GM18505 (cell line): ENCODE data around the gene NXNL1.
"Not testable (repeated sequence)": the region's sequence is repeated elsewhere in the genome, so short reads cannot be mapped to it uniquely, and the experiment has no call there.

Source experiments
- ATAC-seq: cut with Tn5 transposase; IDR thresholded peaks from one replicate; pipeline ENCODE4 v1.9.1; 2021; ENCODE audit not compliant: unreplicated experiment
- POLR2A ChIP-seq: IDR thresholded peaks from 4 replicates; pipeline ENCODE4 v1.6.1; 2011; ENCODE audit warnings: borderline replicate concordance; ENCODE audit not compliant: insufficient read depth, insufficient read length; ENCODE audit errors: extremely low read depth

NXNL1 gene

GRCh38 chr19:17479325-17479791, 18.6 kb upstream of the NXNL1 start:
- no peak for ATAC-seq
- TF ChIP-seq POLR2A = no peak

- no peak for ATAC-seq
- no peak for TF ChIP-seq POLR2A
Observed at GRCh38 chr19:17475541-17476115, 14.9 kb upstream of the NXNL1 start.

DNA sequence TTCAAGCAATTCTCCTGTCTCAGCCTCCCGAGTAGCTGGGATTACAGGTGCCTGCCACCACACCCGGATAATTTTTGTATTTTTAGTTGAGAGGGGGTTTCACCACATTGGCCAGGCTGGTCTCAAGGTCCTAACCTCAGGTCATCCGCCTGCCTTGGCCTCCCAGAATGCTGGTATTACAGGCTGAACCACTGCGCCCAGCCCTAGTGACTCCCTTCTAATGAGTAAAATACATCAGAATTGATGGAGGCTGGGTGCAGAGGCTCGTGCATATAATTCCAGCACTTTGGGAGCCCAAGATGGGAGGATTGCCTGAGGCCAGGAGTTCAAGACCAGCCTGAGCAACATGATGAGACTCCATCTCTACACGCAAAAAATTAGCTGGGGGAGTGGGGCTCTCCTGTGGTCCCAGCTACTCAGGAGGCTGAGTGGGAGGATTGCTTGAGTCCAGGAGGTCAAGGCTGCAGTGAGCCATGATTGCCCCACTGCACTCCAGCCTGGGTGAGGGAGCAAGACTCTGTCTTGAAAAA, 14.3 kb upstream of the NXNL1 start:
- ATAC-seq = not testable (repeated sequence)

DNA sequence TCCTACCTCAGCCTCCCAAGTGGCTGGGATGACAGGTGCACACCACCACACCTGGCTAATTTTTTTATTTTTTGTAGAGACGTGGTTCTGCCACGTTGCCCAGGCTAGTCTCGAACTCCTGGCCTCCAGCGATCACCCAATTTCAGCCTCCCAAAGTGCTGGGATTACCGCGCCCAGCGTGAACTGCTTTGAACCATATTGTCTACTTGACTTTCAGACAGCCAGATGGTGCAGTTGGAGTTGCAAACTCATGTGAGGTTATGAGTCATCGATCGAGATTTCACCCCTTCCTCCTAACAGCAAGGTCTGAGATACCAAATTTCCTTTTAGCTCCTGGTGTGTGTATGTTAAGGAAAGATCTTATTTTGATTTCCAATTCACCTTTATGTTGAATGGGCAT, 12.3 kb upstream of the NXNL1 start:
- no peak for TF ChIP-seq POLR2A
- ATAC-seq = no peak

GRCh38 chr19:17471410-17472125, 10.8 kb upstream of the NXNL1 start:
- ATAC-seq = no peak
- no peak for TF ChIP-seq POLR2A

- TF ChIP-seq POLR2A = no peak
- peak; percentile 62 for ATAC-seq
Observed at GRCh38 chr19:17470068-17470841, 9.5 kb upstream of the NXNL1 start, which contains the start of gene SLC27A1. TSS of gene SLC27A1 (plus strand) at chr19:17470524. CDS start at chr19:17470541, 17 bp downstream.

DNA sequence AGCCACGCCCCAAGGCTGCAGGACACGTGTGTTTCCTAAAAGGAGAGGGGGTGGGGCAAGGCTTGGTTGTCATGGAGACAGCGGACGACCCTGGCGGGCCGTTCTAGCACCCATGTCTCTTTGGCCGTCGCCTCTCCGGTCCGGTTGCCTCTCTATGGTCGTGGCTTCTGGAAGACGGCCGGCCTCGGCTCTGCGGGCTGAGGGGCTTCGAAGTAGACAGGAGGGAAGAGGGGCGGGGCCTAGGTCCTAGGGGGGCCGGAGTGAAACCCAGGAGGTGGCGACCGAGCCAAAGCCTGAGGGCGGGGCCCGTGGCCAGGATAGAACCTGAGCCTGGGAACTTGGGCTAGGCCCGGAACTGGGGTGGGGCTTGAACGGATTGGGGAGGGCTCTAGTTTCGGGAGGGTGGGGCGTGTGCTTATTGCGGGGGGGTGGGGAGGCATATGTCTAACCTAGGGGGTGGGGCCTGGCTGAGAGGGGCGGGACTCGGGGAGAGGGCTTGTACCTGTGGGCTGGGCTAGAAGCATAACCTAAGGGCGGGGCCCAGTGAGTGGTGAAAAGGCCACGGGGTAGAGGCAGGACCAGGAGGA, 8.8 kb upstream of the NXNL1 start:
- peak; percentile 4 for TF ChIP-seq POLR2A
- ATAC-seq = peak; percentile 44

DNA sequence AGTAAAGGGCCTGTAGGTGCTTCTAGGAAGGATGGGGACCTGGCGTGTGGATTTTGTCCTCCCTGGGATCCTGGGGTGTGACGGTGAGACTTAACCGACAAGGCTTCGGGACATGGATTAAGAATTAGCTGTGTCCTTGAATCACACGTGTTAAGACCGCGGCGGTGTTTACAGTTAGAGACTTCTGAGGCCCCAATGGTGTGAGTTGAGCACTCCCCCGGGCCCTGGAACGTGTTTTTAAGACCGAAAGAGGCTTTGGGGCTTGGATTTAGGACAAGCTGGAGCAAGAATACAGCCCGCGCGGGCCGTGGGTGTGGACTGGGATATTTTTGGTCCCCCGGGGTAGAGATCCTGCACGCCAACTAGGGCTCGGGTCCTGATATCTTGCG, 8.4 kb upstream of the NXNL1 start:
- ATAC-seq = no peak
- TF ChIP-seq POLR2A = no peak

DNA sequence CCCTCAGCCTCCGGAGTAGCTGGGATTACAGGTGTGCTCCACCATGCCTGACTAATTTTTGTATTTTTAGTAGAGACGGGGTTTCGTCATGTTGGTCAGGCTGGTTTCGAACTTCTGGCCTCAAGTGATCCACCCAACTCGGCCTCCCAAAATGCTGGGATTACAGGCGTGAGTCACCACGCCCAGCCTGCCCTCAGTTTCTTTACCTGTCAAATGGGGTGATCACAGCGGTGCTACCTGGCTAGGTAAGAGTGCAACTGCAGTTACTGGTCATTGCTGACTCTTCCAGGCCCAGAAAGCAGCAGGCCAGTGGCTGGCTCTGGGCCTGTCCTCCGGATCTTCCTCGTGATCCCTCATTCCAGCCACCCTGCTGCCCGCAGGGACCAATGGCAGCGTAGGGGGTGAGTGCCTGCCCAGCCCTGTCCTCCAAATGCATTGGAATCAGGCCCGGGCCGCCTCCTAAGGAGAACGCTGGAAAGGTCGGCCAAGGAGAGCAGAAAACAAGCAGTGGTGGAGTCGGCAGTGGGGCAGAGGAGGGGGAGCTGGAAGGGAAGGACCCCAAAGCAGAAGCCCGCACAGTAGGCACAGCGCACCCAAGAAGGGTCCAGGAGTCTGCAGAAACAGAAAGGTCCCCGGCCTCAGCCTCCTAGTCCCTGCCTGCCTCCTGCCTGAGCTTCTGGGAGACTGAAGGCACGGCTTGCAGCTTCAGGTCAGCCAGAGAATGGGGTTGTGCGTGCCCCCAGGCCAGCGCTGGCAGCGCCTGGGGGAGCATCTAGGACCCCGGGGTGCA, 7.8 kb upstream of the NXNL1 start:
- TF ChIP-seq POLR2A = no peak
- no peak for ATAC-seq

- no peak for ATAC-seq
- TF ChIP-seq POLR2A = no peak
Observed at GRCh38 chr19:17467471-17468301, 7.0 kb upstream of the NXNL1 start.

DNA sequence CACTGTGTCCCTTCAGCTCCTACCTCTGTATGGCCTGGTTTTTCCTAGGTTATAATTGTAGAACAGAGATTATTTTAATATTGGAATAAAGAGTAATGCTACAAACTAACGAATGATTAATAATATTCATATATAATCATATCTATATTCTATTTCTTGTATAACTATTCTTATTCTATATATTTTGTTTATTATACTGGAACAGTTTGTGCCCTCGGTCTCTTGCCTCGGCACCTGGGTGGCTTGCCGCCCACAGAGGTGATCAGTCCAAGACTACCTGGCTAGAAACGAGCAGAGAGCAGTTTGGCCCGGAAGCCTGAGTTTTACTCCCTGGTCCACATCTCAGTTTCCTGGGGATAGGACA, 5.7 kb upstream of the NXNL1 start:
- no peak for TF ChIP-seq POLR2A
- ATAC-seq = no peak

DNA sequence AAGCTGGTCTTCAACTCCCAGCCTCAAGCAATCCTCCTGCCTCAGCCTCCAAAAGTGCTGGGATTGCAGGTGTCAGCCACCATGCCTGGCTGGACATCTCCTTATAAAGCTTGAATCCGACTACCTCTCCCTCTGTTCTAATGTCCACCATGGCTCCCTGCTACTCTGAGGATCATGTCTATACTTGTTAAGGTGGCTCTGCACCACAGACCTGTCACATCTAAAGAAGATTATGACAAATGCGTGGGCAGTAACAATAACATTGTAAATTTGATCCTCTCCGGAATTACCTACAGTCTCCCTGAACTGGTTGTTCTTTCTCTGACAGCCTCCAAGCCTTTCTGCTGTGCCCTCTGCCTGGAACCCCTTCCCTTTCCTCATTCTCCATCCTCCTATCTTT, 1.8 kb downstream of the NXNL1 start:
- TF ChIP-seq POLR2A = no peak
- ATAC-seq = no peak

GRCh38 chr19:17457616-17458015, 3.1 kb downstream of the NXNL1 start:
- TF ChIP-seq POLR2A = no peak
- ATAC-seq = no peak

DNA sequence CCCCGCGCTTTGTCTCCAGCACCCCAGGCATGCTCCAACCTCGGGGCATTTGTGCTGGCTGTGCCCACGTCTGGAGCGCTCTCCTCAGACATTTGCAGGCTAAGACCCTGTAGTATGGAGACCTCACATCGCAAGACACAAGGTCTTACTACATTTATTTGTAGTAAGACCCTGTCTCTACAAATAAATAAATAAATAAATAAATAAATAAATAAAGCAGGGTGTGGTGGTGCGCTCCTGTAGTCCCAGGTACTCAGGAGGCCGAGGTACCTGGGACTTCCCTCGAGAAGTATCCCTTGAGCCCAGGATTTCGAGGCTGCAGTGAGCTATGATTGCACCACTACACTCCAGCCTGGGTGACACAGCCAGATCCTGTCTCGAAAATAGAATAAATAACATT, 4.6 kb downstream of the NXNL1 start:
- no peak for TF ChIP-seq POLR2A
- no peak for ATAC-seq
